Thyroid gland (tissue), 4 donors: ENCODE measurements around the gene KLHL2. TPM values are rescaled to one million over a fixed set of nuclear protein-coding genes. Genes with fewer than 3 reads are reported as not detected.
"Not testable (repeated sequence)": the region's sequence is repeated elsewhere in the genome, so short reads cannot be mapped to it uniquely, and the experiment has no call there.

Source experiments
- DNase-seq, 2 donors: peaks; one replicate each; pipeline ENCODE4 v3.0.0-alpha.2; 2019
- H3K27ac ChIP-seq, 3 donors: fragments of 200-600 bp; sonication (generic); 1 replicate in 2 of 3; 2 replicates in 1 of 3; pipeline ENCODE4 v1.5.1; 2016 to 2019; ENCODE audit warnings: mild to moderate bottlenecking in 1 of 3, moderate library complexity in 1 of 3
- H3K27me3 ChIP-seq: fragments of 200-600 bp; sonication (generic); one replicate; pipeline ENCODE4 v1.5.1; 2019
- H3K36me3 ChIP-seq, 2 donors: fragments of 200-600 bp; sonication (generic); one replicate each; pipeline ENCODE4 v1.5.1; 2016 to 2019
- H3K4me1 ChIP-seq, 2 donors: fragments of 200-600 bp; sonication (generic); one replicate each; pipeline ENCODE4 v1.5.1; 2017 to 2019
- H3K4me3 ChIP-seq, 3 donors: fragments of 200-600 bp; sonication (generic); replicated peaks in 1 of 3; 1 replicate in 2 of 3; 2 replicates in 1 of 3; pipeline ENCODE4 v1.5.1; 2016; ENCODE audit warnings: mild to moderate bottlenecking in 1 of 3
- H3K9me3 ChIP-seq: fragments of 200-600 bp; sonication (generic); one replicate; pipeline ENCODE4 v1.5.1; 2017
- POLR2A ChIP-seq, 2 donors: fragments of 450-650 bp; IDR thresholded peaks; one replicate each; pipeline ENCODE4 v1.6.1; 2017; ENCODE audit warnings: antibody characterized with exemption in 2 of 2, mild to moderate bottlenecking in 2 of 2, moderate library complexity in 1 of 2
- WGBS, 2 donors: methylation state at CpG; one replicate each; pipeline ENCODE4 v1.1.5; 2017; 5-methylcytosine and 5-hydroxymethylcytosine counted together
- intact Hi-C: fragments of 100-400 bp; cut with DNase I; formaldehyde crosslinking; loops from one replicate; pipeline ENCODE4 v1.15.1; 2023
- total RNA-seq, 4 donors: library from RNA; depleted of rRNA; stranded (reverse); fragments of >200 nt; gene quantifications; one replicate each; pipeline ENCODE4 v1.2.3, GENCODE V29; 2016
- TF ChIP-seq, protein P1 (sequence below), 6 experiments: fragments of 200-600 bp in 3 of 6; fragments of 450-650 bp in 3 of 6; sonication (generic) in 3 of 6; IDR thresholded peaks; one replicate each; pipeline ENCODE4 v1.5.1; 2016 to 2019; ENCODE audit warnings: antibody characterized with exemption in 6 of 6, mild to moderate bottlenecking in 2 of 6, inconsistent platforms in 1 of 6, moderate library complexity in 1 of 6

The KLHL2 gene
- total RNA-seq, 4 donors from 2014 or later: 30.9 to 45.2 (median 35.8) TPM

DNA sequence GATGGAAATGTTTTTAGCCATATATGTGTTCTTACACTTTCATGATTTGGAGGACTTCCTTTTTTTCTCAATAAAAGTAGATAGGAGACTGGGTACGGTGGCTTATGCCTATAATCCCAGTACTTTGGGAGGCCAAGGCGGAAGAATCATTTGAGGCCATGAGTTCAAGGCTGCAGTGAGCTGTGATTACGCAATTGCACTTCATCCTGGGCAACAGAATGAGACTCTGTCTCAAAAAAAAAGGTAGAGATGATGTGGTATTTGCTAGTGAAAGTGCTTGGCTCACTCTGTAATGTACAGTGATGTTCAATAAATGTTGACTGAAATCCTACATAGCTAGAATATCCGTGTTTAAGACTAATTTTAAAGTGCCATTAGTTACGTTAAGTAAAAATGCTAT is 27.4 kb downstream of the KLHL2 start:
- TF ChIP-seq, protein P1, sequence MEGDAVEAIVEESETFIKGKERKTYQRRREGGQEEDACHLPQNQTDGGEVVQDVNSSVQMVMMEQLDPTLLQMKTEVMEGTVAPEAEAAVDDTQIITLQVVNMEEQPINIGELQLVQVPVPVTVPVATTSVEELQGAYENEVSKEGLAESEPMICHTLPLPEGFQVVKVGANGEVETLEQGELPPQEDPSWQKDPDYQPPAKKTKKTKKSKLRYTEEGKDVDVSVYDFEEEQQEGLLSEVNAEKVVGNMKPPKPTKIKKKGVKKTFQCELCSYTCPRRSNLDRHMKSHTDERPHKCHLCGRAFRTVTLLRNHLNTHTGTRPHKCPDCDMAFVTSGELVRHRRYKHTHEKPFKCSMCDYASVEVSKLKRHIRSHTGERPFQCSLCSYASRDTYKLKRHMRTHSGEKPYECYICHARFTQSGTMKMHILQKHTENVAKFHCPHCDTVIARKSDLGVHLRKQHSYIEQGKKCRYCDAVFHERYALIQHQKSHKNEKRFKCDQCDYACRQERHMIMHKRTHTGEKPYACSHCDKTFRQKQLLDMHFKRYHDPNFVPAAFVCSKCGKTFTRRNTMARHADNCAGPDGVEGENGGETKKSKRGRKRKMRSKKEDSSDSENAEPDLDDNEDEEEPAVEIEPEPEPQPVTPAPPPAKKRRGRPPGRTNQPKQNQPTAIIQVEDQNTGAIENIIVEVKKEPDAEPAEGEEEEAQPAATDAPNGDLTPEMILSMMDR (IDR thresholded peaks at IDR 0.05): no peak
- no peak for TF ChIP-seq POLR2A (IDR thresholded peaks at IDR 0.05)

DNA sequence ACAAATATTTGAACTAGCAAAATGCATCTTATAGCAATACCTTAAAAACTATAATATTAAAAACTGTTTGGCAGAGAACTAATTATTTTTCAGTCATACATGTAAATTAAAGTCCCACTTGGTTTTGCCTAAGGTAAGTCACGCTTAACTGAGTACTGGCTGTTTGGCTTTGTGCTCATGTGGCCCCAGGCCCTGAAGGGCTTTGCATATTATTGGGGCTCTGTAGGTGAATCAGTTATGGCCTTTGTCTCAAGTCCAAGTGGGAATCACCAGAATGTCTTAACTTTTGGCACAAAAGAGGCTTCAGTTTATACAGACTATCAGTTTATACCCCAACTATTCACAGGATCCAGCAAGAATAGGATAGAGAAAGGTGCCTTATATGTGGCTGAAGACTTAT is 29.5 kb downstream of the KLHL2 start:
- WGBS, 2 donors: no CpG with 5 or more reads among the region's 1 CpG

More for the DNA sequence above, 27.4 kb downstream of the KLHL2 start:
- DNase-seq: no peak
- no peaks in the 10 kb centered on the region for H3K9me3 ChIP-seq
- no peaks in the 10 kb centered on the region for H3K27me3 ChIP-seq
- peaks cover 8 to 9% of the 10 kb centered on the region in 2 donors for H3K4me1 ChIP-seq
- H3K27ac ChIP-seq: no peak overlapping the region
- no peak overlapping the region for H3K4me3 ChIP-seq
- 93% methylated on average over 5 of the region's 5 CpGs for WGBS, 2 donors
- intact Hi-C loops: no loop called here
- no peaks in the 10 kb centered on the region for H3K36me3 ChIP-seq

DNA sequence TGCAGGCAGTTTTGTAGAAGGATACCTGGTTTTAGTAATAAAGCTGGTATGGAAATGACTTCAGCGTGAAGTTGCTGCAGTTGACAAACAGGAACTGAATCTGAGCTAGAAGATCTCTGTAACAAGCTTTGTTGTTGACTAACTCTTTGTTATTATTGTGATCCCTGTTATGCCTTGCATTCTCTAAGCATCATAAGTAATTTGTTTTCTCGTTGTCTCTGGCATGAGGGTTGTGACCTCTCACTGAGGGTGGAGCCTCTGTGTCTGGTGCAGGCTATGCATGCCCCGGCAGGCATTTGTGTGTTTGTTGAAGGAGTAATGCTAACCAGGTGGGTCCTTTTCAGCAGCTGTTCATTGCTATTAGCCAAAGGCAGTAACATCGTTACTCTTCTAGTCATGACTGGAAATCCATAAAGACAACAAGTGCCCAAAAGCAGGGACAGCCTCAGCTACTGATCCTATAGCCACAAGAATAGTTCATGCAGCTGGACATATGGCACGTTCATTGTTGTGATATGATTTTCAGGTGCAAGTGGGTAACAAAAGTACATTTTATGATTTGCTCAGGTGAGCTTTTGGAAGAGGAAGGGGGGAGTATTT is 30.8 kb downstream of the KLHL2 start:
- H3K27ac ChIP-seq, H3K9me3 ChIP-seq, DNase-seq, H3K36me3 ChIP-seq, H3K27me3 ChIP-seq, H3K4me3 ChIP-seq, H3K4me1 ChIP-seq, intact Hi-C loops: not testable (repeated sequence)
- WGBS, 2 donors: 71 to 87% methylated on average over 4 to 5 of the region's 5 CpGs

More for the DNA sequence above, 29.5 kb downstream of the KLHL2 start:
- H3K36me3 ChIP-seq, H3K27me3 ChIP-seq, H3K4me3 ChIP-seq, H3K9me3 ChIP-seq, H3K27ac ChIP-seq, DNase-seq, intact Hi-C loops, H3K4me1 ChIP-seq: not testable (repeated sequence)

DNA sequence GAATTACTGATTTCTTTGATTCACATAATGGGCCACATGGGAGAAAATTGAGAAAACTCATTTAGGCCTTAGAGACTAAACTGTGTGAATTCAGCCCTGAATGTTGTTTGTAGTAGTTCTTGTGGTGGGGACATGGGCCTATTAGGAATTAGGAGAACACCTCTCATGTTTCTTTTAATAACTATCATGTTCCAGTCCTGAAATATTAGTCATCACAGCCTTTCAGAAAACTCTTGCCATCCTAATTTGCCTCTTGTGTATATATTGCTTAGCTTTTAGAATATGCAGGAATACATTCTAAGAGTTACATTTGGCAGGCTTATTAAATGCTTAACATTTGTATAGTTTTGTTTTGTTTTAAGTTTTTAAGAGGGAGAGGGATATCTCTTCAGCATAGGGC is 33.4 kb downstream of the KLHL2 start:
- H3K27ac ChIP-seq, H3K9me3 ChIP-seq, H3K4me1 ChIP-seq, H3K36me3 ChIP-seq, intact Hi-C loops, H3K4me3 ChIP-seq, DNase-seq, H3K27me3 ChIP-seq: not testable (repeated sequence)

- H3K36me3 ChIP-seq, H3K4me1 ChIP-seq, H3K27ac ChIP-seq, intact Hi-C loops, H3K4me3 ChIP-seq, DNase-seq, H3K27me3 ChIP-seq, H3K9me3 ChIP-seq: not testable (repeated sequence)
- WGBS, 2 donors: 85 to 88% methylated on average over 2 of the region's 2 CpGs
These were observed 36.8 kb downstream of the KLHL2 start for GRCh38 chr4:165244148-165244547.

DNA sequence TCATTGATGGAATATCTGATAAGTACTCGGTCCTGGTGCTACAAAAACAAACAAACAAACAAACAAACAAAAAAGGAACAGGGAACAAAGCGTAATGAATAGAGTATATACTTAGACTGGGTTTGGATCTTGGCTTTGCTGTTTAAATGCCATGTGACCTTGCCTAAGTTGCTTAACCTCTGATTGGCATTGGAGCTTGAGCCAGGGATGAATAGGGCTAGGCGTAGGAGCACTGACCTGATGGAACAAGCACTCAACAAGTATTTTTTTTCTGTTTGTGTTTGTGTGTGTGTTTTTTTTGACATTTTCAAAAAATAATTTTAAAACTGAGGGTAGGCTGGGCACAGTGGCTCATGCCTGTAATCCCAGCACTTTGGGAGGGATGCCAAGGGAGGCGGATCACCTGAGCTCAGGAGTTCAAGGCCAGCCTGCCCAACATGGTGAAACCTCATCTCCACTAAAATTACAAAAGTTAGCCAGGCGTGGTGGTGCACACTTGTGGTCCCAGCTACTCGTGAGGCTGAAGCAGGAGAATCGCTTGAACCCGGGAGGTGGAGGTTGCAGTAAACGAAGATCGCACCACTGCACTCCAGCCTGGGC is 37.3 kb downstream of the KLHL2 start:
- H3K4me1 ChIP-seq, H3K4me3 ChIP-seq, H3K36me3 ChIP-seq, intact Hi-C loops, DNase-seq, H3K27me3 ChIP-seq, H3K27ac ChIP-seq, H3K9me3 ChIP-seq: not testable (repeated sequence)
- WGBS, 2 donors: 86 to 90% methylated on average over 10 of the region's 10 CpGs

DNA sequence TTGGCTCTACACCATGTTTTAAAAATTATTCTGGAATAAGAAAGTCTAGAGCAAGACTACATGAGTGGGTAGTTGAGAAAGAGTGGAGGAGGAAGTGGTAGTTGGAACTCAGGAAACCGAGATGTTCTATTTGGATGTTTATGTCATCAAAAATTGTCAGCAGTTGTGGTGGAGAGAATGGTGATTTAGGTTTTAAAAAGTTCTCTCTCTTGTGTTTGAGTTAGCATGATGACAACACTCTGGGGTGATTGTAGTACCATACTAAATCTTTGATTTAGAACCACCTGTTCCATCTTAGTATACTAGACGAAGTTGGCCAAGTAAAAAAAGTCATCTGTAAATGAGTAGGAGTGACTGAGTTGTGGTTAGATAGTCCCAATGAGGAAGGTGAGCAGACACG is 40.7 kb downstream of the KLHL2 start:
- H3K4me3 ChIP-seq: no peak overlapping the region
- H3K27ac ChIP-seq: no peak overlapping the region
- no peaks in the 10 kb centered on the region for H3K36me3 ChIP-seq
- 91 to 92% methylated on average over 3 of the region's 3 CpGs for WGBS, 2 donors
- intact Hi-C loops: no loop called here
- no peak for DNase-seq
- no peaks in the 10 kb centered on the region for H3K27me3 ChIP-seq
- no peaks in the 10 kb centered on the region for H3K9me3 ChIP-seq
- TF ChIP-seq, protein P1 (IDR thresholded peaks at IDR 0.05): no peak
- no peak for TF ChIP-seq POLR2A (IDR thresholded peaks at IDR 0.05)
- no peaks in the 10 kb centered on the region for H3K4me1 ChIP-seq

DNA sequence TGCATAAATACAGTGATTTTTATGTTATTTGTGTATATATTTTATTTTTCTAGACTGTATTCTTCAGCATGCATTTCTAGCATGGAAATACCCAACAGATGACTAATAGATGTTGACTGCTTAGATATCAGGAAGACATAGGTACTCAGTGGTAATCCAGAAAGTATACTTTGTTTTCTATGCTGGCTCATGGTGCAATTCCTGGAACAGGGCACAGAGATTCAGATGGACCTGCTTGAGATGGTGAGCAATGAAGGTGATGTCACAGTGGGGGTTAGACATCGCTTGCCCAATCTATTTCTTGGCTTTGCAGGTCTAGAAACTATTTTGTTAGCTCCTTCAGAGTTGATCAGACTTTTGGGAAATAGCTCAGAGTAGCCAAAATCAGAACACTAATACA is 41.5 kb downstream of the KLHL2 start:
- H3K27me3 ChIP-seq, H3K4me3 ChIP-seq, H3K9me3 ChIP-seq, intact Hi-C loops, DNase-seq, H3K4me1 ChIP-seq, H3K27ac ChIP-seq, H3K36me3 ChIP-seq: not testable (repeated sequence)
- WGBS, 2 donors: 90 to 100% methylated on average over 1 of the region's 1 CpG

GRCh38 chr4:165254771-165255170 is 47.4 kb downstream of the KLHL2 start:
- H3K9me3 ChIP-seq, H3K27ac ChIP-seq, H3K27me3 ChIP-seq, H3K4me3 ChIP-seq, H3K36me3 ChIP-seq, intact Hi-C loops, DNase-seq: not testable (repeated sequence)
- H3K4me1 ChIP-seq: peaks cover 7 to 12% of the 10 kb centered on the region in 2 donors
- WGBS, 2 donors: 92 to 95% methylated on average over 3 of the region's 3 CpGs

- not testable (repeated sequence) for H3K27ac ChIP-seq
These were observed 48.1 kb downstream of the KLHL2 start for GRCh38 chr4:165255439-165255838.

GRCh38 chr4:165256074-165256659 is 48.8 kb downstream of the KLHL2 start:
- H3K4me3 ChIP-seq, H3K27ac ChIP-seq, H3K36me3 ChIP-seq, H3K27me3 ChIP-seq, DNase-seq, H3K9me3 ChIP-seq, intact Hi-C loops: not testable (repeated sequence)
- 49 to 63% methylated on average over 7 of the region's 7 CpGs for WGBS, 2 donors
- H3K4me1 ChIP-seq: peaks cover 7 to 12% of the 10 kb centered on the region in 2 donors

More at GRCh38 chr4:165255439-165255838, 48.1 kb downstream of the KLHL2 start:
- peaks cover 7 to 12% of the 10 kb centered on the region in 2 donors for H3K4me1 ChIP-seq
- intact Hi-C loops, H3K27me3 ChIP-seq, H3K36me3 ChIP-seq, H3K4me3 ChIP-seq, H3K9me3 ChIP-seq: not testable (repeated sequence)
- 26 to 29% methylated on average over 4 of the region's 4 CpGs for WGBS, 2 donors
- peak; percentile 35 to 44 for DNase-seq
